Measurements from ENCODE around the gene ARFIP2. TPM values are rescaled to one million over a fixed set of nuclear protein-coding genes. Genes with fewer than 3 reads are reported as not detected.
A peak's percentile ranks its signal among the peaks of the same experiment; 100 is the strongest.

The ARFIP2 gene
- total RNA-seq, 1 experiment from 2014 or later, result 49.5 TPM

DNA sequence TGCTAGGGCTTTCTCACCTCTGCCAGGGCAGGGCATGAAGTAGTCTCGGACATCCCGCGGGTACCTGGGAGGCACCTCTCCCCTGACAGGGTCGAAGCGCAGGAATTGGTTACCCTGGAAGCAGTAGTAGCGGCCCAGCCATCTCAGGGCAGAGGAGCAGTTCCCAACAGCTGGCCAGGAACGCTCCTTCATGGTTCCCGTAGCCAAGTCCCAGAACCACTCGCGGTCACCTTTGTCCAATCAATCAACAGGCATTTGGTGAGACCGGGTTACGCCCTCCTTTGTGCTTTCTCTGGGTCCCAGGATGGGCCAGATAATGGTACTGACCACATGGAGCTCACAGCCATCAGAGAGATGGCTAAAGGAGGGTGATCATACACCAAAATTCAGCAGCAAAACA, 43.7 kb downstream of the ARFIP2 start:
- Histone ChIP-seq H3K4me1 (replicated peaks; ENCODE audit: insufficient read depth) (no peaks in the 10 kb centered on the region), H3F3A (ENCODE audit: insufficient read depth, low read depth) (no peaks in the 10 kb centered on the region), H3K4me3 (no peak overlapping the region), H3K36me3 (ENCODE audit: low read depth) (no peaks in the 10 kb centered on the region), H3K4me2 (no peak overlapping the region), H4K20me1 (ENCODE audit: insufficient read depth) (no peaks in the 10 kb centered on the region), H3K9me2 (ENCODE audit: insufficient read depth) (no peaks in the 10 kb centered on the region), H3K79me2 (ENCODE audit: low read depth) (no peaks in the 10 kb centered on the region), H3K27me3 (ENCODE audit: insufficient read depth, low read depth) (no peaks in the 10 kb centered on the region), H3K27ac (no peak overlapping the region), H2AFZ (no peak overlapping the region), H3K9me3 (ENCODE audit: insufficient read depth, low read depth) (no peaks in the 10 kb centered on the region)
- intact Hi-C loops (cut with micrococcal nuclease; ENCODE audit: unreplicated experiment), result no loop called here
- no TSS peak for BruUV-seq (replicated peaks)
- TF ChIP-seq, protein P1, sequence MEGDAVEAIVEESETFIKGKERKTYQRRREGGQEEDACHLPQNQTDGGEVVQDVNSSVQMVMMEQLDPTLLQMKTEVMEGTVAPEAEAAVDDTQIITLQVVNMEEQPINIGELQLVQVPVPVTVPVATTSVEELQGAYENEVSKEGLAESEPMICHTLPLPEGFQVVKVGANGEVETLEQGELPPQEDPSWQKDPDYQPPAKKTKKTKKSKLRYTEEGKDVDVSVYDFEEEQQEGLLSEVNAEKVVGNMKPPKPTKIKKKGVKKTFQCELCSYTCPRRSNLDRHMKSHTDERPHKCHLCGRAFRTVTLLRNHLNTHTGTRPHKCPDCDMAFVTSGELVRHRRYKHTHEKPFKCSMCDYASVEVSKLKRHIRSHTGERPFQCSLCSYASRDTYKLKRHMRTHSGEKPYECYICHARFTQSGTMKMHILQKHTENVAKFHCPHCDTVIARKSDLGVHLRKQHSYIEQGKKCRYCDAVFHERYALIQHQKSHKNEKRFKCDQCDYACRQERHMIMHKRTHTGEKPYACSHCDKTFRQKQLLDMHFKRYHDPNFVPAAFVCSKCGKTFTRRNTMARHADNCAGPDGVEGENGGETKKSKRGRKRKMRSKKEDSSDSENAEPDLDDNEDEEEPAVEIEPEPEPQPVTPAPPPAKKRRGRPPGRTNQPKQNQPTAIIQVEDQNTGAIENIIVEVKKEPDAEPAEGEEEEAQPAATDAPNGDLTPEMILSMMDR (conservative IDR thresholded peaks at IDR 0.05), result no peak
- no peak for TF ChIP-seq EZH2 (IDR thresholded peaks at IDR 0.05; ENCODE audit: low read depth)
- CTCF ChIA-PET, result no interaction called here
- POLR2A ChIA-PET (ENCODE audit: unreplicated experiment), result no interaction called here
- no peak for DNase-seq

DNA sequence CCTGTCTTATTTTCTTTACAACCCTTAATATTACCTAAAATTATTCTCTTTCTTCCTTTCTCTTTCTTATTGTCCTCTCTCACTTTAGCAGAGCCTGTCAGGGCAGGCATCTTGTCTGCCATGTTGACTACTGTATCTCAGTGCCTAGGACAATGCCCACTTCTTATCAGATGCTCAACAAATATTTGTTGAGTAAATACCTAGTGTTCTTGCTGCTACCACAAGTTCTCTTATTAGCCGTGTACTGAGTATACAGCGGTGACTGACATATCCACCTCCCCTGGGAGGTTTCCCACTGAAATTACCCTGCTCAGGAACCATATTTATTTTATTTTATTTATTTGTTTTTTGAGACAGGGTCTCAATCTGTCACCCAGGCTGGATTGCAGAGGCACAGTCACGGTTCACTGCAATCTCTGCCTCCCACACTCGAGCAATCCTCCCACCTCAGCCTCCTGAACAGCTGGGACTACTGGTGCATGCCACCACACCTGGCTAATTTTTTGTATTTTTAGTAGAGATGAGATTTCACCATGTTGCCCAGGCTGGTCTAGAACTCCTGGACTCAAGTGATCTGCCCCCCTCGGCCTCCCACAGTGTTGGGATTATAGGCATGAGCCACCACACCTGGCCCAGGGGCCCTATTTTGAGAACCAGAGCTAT, 47.0 kb downstream of the ARFIP2 start:
- no peak overlapping the region for H3K27ac ChIP-seq
- CTCF ChIA-PET, result no interaction called here
- no peak for DNase-seq
- no peaks in the 10 kb centered on the region for H3K79me2 ChIP-seq (ENCODE audit: low read depth)
- H4K20me1 ChIP-seq (ENCODE audit: insufficient read depth), result no peaks in the 10 kb centered on the region
- no peak overlapping the region for H3K4me2 ChIP-seq
- no peak for TF ChIP-seq EZH2 (IDR thresholded peaks at IDR 0.05; ENCODE audit: low read depth)
- TF ChIP-seq, protein P1 (conservative IDR thresholded peaks at IDR 0.05), result no peak
- H3K9me3 ChIP-seq (ENCODE audit: insufficient read depth, low read depth), result no peaks in the 10 kb centered on the region
- H2AFZ ChIP-seq, result no peak overlapping the region
- H3K4me3 ChIP-seq, result no peak overlapping the region
- H3F3A ChIP-seq (ENCODE audit: insufficient read depth, low read depth), result no peaks in the 10 kb centered on the region
- no TSS peak for BruUV-seq (replicated peaks)
- H3K36me3 ChIP-seq (ENCODE audit: low read depth), result no peaks in the 10 kb centered on the region
- intact Hi-C loops (cut with micrococcal nuclease; ENCODE audit: unreplicated experiment), result loop anchor here (2.0 kb wide), 1 partner anchor 45 kb away; no protein-coding TSS in a partner anchor
- POLR2A ChIA-PET (ENCODE audit: unreplicated experiment), result no interaction called here
- H3K4me1 ChIP-seq (replicated peaks; ENCODE audit: insufficient read depth), result 0 out of 2 replicates have a peak, but pooled peaks cover 3% of the 10 kb centered on the region
- no peaks in the 10 kb centered on the region for H3K27me3 ChIP-seq (ENCODE audit: insufficient read depth, low read depth)
- no peaks in the 10 kb centered on the region for H3K9me2 ChIP-seq (ENCODE audit: insufficient read depth)

DNA sequence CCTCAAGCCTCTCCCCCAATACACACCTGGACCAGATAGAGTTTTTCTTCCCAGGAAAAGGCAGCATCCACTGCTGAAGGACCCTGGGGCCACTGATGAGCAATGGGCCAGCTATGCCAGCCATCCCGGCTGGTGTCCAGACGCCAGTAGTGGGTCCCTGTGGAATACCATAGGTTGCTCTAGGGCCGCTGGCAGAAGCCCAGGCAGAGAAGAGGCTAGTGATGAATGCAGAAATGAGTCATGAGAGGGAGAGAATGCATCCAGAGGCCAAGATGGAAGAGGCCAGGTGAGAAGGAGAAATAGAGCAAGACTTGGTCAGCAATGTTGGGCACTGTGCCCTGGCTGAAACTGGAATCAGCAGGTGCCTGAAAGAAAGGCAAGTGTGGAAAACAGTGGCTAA, 49.3 kb downstream of the ARFIP2 start:
- no peaks in the 10 kb centered on the region for H3K9me2 ChIP-seq (ENCODE audit: insufficient read depth)
- 0 out of 2 replicates have a peak, but pooled peaks cover 3% of the 10 kb centered on the region for H3K4me1 ChIP-seq (replicated peaks; ENCODE audit: insufficient read depth)
- H3K9me3 ChIP-seq (ENCODE audit: insufficient read depth, low read depth), result no peaks in the 10 kb centered on the region
- no peaks in the 10 kb centered on the region for H3K27me3 ChIP-seq (ENCODE audit: insufficient read depth, low read depth)
- no peaks in the 10 kb centered on the region for H4K20me1 ChIP-seq (ENCODE audit: insufficient read depth)
- no peak overlapping the region for H2AFZ ChIP-seq
- H3K36me3 ChIP-seq (ENCODE audit: low read depth), result no peaks in the 10 kb centered on the region
- no peak overlapping the region for H3K4me3 ChIP-seq
- DNase-seq, result peak; percentile 78 to 83
- H3K4me2 ChIP-seq, result no peak overlapping the region
- ChIA-PET POLR2A (ENCODE audit: unreplicated experiment) (no interaction called here), CTCF (no interaction called here)
- TF ChIP-seq EZH2 (IDR thresholded peaks at IDR 0.05; ENCODE audit: low read depth), result no peak
- TF ChIP-seq, protein P1 (conservative IDR thresholded peaks at IDR 0.05), result no peak
- no peaks in the 10 kb centered on the region for H3F3A ChIP-seq (ENCODE audit: insufficient read depth, low read depth)
- no peak overlapping the region for H3K27ac ChIP-seq
- BruUV-seq (replicated peaks), result no TSS peak
- H3K79me2 ChIP-seq (ENCODE audit: low read depth), result no peaks in the 10 kb centered on the region
- intact Hi-C loops (cut with micrococcal nuclease; ENCODE audit: unreplicated experiment), result loop anchor here (2.0 kb wide), 1 partner anchor 43 kb away; no protein-coding TSS in a partner anchor

Measured in PC-9 (cell line).